Activated CD8-positive, alpha-beta memory T cell treated with anti-CD3 and anti-CD28 coated beads, Interleukin-2, amount 10 ng/mL, durations not matched to agents 7 days and 5 days (primary cell): ENCODE data around the gene PCK2. TPM values are rescaled to one million over a fixed set of nuclear protein-coding genes. Genes with fewer than 3 reads are reported as not detected.
"Not testable (repeated sequence)": the region's sequence is repeated elsewhere in the genome, so short reads cannot be mapped to it uniquely, and the experiment has no call there.

ENCODE experiments used
- ATAC-seq: fragments of 150-1000 bp; cut with Tn5 transposase; one replicate; pipeline ENCODE4 v1.10.0; 2021; ENCODE audit warnings: moderate library complexity
- CTCF ChIA-PET: fragments of 350-600 bp; sonication (Branson Sonifier 250); formaldehyde crosslinking; loops from one replicate; lab custom pipeline; 2021; ENCODE audit warnings: antibody characterized with exemption; lab: Charles Lee
- DNase-seq: peaks from one replicate; pipeline ENCODE4 v3.0.0-alpha.2; 2020
- H3K27ac Mint-ChIP-seq: one replicate; pipeline ENCODE4 v1.8.0; 2021; ENCODE audit warnings: mild to moderate bottlenecking, mixed read lengths
- H3K27me3 Mint-ChIP-seq: one replicate; pipeline ENCODE4 v1.8.0; 2021; ENCODE audit warnings: mixed read lengths
- H3K36me3 Mint-ChIP-seq: one replicate; pipeline ENCODE4 v1.8.0; 2021; ENCODE audit warnings: mild to moderate bottlenecking, mixed read lengths
- H3K4me1 Mint-ChIP-seq: one replicate; pipeline ENCODE4 v1.8.0; 2021; ENCODE audit warnings: mixed read lengths
- H3K4me3 Mint-ChIP-seq: one replicate; pipeline ENCODE4 v1.8.0; 2021; ENCODE audit warnings: mild to moderate bottlenecking, moderate library complexity, mixed read lengths
- H3K9me3 Mint-ChIP-seq: one replicate; pipeline ENCODE4 v1.8.0; 2022; ENCODE audit warnings: low read depth, mixed read lengths
- total RNA-seq, 2 experiments: library from RNA; stranded (reverse); gene quantifications; one replicate each; pipeline ENCODE4 v1.2.3, GENCODE V29; 2021

PCK2 gene
- 10 to 100 TPM; 61.7 to 87.0 TPM for total RNA-seq

DNA sequence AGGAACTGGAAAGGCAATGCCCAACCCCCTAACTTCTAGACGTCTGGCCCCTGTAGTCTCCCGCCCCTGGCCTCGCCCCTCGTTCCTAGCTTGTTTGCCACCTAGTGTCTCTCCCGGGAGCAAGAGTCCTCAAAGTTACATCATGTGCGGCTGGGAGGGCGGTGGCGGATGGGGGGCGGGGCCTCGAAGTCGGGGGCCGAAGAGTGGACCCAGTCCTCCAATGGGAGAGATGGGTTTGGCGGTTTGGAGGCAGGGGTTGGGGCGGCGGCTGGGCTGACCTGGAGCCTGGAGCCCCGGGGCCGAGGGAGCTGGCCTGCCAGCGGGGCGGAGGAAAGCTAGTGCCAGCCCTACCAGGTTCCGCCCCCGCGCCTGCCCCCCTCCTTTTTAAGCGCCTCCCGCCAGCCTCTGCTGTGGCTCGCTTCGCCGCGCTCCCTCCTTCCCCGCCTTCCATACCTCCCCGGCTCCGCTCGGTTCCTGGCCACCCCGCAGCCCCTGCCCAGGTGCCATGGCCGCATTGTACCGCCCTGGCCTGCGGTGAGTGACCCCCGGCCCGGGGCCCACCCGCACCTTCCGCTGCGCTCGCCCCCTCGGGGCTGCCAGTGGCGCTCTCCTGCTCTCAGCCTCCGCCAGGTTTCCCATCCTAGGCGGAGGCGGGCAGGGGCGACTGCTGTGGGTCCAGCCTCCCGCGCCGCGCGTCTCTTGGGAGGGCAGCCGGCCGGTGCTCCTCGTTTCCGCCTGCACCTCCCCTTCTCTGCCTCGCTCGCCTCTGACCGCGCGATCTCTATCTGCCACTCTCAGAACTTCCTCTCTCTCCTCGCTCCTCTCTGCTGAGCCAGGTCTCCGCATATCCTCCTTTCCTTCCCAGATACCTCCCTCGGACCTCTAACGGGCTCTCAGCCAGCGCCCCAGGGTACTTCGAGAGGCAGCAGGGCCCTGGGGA lies at the start of gene PCK2:
TSS of gene PCK2 (plus strand) at position 411 of the 940 bp plus-strand sequence. CDS start at position 506, 95 bp downstream.
- H3K4me3 Mint-ChIP-seq, result peak within 1 kb of the TSS; percentile 99
- CTCF ChIA-PET, result interaction anchor here (0.7 to 12.1 kb wide), 15 partner anchors 9 to 535 kb away, joined by 3 to 225 read pairs (median 4); partner anchors contain the start of genes DCAF11, EMC9, IRF9 and NRL
- DNase-seq (peak; percentile 89), ATAC-seq (peak; percentile 74)
- no peaks in the 10 kb centered on the region for H3K27me3 Mint-ChIP-seq
- H3K9me3 Mint-ChIP-seq, result no peaks in the 10 kb centered on the region
- peaks cover 33% of the 10 kb centered on the region for H3K4me1 Mint-ChIP-seq
- peaks cover 22% of the 10 kb centered on the region for H3K36me3 Mint-ChIP-seq
- peak within 1 kb of the TSS; percentile 99 for H3K27ac Mint-ChIP-seq

DNA sequence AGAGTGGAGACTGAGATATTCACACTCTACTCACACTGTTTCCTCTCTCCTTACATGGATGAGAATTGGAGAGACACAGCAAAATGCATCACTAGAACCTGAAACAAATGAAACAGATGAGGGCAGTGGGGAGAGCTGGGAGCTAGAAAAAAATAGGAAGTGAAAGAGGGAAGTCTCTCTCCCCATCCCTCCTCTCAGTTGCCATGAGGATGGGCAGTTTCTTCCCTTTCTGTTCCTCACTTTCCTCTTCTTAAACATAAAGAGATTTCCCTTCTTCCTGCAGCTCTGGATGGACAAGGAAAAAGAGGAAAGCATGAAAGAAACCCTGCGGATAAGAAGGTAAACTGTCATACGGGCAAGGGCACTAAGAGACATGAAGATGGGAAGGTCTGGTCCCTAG lies 45.1 kb upstream of the PCK2 start:
- not testable (repeated sequence) for DNase-seq, H3K4me3 Mint-ChIP-seq, H3K27ac Mint-ChIP-seq, H3K9me3 Mint-ChIP-seq, H3K36me3 Mint-ChIP-seq, ATAC-seq
- Mint-ChIP-seq H3K27me3 (peaks cover 42% of the 10 kb centered on the region), H3K4me1 (peaks cover 29% of the 10 kb centered on the region)
- CTCF ChIA-PET, result interaction anchor here (1.8 to 2.3 kb wide), 2 partner anchors 13 to 44 kb away, joined by 4 to 6 read pairs; no protein-coding TSS in a partner anchor

DNA sequence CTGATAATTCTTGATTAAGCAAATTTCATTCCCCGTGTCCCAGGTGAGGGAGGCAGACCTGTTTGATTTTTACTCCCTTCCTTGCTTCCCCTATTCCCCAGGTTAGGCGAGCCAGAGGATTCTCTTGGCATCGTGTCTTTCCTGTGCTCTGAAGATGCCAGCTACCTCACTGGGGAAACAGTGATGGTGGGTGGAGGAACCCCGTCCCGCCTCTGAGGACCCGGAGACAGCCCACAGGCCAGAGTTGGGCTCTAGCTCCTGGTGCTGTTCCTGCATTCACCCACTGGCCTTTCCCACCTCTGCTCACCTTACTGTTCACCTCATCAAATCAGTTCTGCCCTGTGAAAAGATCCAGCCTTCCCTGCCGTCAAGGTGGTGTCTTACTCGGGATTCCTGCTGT lies 43.4 kb upstream of the PCK2 start:
- CTCF ChIA-PET, result interaction anchor here (1.0 to 2.4 kb wide), 3 partner anchors 8 to 40 kb away, joined by 4 to 10 read pairs (median 5); no protein-coding TSS in a partner anchor
- not testable (repeated sequence) for H3K36me3 Mint-ChIP-seq, ATAC-seq, DNase-seq, H3K27ac Mint-ChIP-seq, H3K9me3 Mint-ChIP-seq
- peak overlapping the region; percentile 74 for H3K4me3 Mint-ChIP-seq
- H3K4me1 Mint-ChIP-seq, result peaks cover 16% of the 10 kb centered on the region
- H3K27me3 Mint-ChIP-seq, result peaks cover 36% of the 10 kb centered on the region

DNA sequence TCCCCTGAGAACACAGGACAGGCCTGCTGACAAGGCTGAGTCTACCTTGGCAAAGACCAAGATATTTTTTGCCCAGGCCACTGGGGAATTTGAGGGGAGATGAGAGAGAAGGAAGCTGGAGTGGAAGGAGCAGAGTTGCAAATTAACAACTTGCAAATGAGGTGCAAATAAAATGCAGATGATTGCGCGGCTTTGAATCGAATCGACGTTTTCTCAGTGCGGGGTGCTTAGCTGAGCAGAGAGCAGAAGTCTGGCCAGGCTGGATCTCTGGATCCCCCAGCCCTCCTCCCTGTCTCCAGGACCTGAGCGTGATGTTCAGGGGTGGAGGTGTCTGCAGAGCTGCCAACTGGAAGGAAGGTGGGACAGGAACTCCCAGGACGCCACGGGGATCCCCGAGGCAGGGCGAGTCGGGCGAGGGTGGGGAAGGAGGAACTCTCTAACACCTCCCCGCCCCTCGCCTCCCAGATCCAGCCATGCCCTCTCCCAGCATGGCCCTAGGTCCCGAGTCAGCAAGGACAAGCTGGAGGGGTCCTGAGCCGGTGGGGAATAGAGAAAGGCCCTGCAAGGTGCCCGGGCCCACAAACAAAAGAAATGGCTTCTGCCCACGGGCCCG lies 42.8 kb upstream of the PCK2 start:
- no peaks in the 10 kb centered on the region for H3K36me3 Mint-ChIP-seq
- peak overlapping the region; percentile 74 for H3K4me3 Mint-ChIP-seq
- peak; percentile 40 for DNase-seq
- H3K4me1 Mint-ChIP-seq, result peaks cover 16% of the 10 kb centered on the region
- CTCF ChIA-PET, result interaction anchor here (1.2 to 3.1 kb wide), 8 partner anchors 10 to 63 kb away, joined by 3 to 21 read pairs (median 6); partner anchors contain the start of genes DCAF11 and NRL
- no peak for ATAC-seq
- peaks cover 33% of the 10 kb centered on the region for H3K27me3 Mint-ChIP-seq
- no peaks in the 10 kb centered on the region for H3K9me3 Mint-ChIP-seq
- H3K27ac Mint-ChIP-seq, result peak overlapping the region; percentile 32

DNA sequence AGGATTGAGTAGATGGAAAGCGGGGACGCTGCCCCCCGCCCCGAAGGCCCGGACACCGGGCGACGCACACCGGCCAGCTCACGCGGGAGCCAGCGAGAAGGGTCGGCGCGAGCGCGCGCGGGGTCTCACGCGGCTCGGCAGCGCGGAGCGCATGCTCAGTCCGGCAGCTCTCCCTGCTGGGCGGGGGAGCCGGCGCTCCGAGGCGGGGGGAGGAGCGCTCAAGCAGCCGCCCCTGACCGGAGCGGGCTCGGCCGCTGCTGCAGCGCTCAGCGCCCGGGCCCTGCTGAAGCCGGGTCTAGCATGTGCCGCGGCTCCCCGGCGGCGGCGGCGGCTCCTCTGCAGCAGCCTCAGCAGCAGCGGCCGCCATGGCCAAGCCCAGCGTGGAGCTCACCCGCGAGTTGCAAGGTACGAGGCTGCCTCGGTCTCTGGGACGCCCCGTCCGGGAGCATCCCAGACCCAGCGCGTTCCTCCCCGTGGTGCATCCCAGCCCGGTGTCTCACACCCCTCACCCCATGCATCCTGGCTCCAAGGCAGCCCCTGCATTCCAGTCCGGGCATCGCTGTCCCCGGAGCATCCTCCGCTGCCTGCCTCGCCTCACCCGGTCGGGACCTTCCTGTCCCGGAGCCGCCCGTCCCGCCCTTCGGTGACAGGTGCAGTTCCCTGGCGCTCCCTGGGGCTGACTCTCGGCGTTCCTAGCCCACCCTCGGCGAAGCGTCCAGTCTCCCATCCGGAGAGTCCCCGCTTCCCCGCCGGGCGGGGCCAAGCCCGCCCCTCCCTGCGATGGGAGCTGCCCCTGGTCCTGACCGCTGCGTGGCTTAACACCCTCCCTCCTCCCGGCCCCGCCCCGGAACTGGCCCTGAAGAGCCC lies 42.1 kb upstream of the PCK2 start, which contains the start of gene CARMIL3:
TSS of gene CARMIL3 (plus strand) at position 221 of the 867 bp plus-strand sequence. CDS start at position 366, 145 bp downstream.
- ATAC-seq, result peak; percentile 88
- H3K4me3 Mint-ChIP-seq, result peak within 1 kb of the TSS; percentile 74
- peak; percentile 79 for DNase-seq
- peaks cover 16% of the 10 kb centered on the region for H3K4me1 Mint-ChIP-seq
- CTCF ChIA-PET, result interaction anchor here (0.8 to 3.1 kb wide), 9 partner anchors 9 to 110 kb away, joined by 3 to 21 read pairs (median 5); partner anchors contain the start of genes DCAF11, IRF9 and NRL
- peaks cover 32% of the 10 kb centered on the region for H3K27me3 Mint-ChIP-seq
- H3K27ac Mint-ChIP-seq, result peak within 1 kb of the TSS; percentile 32
- no peaks in the 10 kb centered on the region for H3K36me3 Mint-ChIP-seq
- H3K9me3 Mint-ChIP-seq, result no peaks in the 10 kb centered on the region

DNA sequence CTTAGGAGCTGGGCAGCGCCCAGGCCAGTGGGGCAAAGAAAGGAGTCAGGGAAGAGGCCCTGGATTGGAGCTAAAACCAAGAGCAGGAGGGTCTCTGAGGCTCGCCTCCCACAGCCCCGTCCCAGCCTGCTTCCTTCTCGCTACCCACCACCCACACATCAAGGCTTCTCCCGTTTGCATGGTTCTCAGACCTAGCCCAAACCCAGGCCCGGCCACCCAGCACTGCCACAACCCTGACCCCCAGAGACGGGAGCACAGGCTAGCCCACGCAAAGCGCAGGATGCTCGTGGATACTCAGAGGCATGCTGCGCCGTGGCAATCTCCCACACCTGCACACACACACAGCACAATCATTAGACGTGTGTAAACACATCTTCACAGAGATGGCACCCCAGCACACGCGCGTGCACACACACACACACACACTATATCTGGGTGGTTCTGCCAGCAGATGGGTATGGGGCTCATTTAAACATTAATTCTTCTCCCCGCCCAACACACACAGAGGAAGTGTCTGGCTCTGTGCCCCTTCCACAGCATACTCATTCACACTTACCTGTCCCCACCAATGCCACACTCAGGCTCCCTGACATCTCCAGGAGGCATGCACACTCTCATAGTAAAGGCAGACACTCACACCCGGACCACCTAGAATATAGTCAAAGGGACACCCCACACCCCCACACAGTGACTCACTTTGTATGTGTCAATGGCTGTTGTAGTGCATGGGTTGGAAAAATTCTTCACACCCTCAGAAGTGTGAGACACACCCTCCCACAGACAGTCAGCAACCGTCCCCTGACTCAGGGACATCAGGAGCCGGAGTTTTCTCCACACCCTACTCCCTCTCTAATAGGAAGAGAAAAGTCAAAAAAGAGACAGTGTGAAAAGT lies 41.2 kb upstream of the PCK2 start:
- H3K9me3 Mint-ChIP-seq, result no peaks in the 10 kb centered on the region
- DNase-seq, result peak; percentile 59
- CTCF ChIA-PET, result interaction anchor here (0.8 to 7.7 kb wide), 10 partner anchors 8 to 109 kb away, joined by 3 to 139 read pairs (median 6); partner anchors contain the start of genes DCAF11, IRF9, NRL and PCK2
- H3K4me3 Mint-ChIP-seq, result peak overlapping the region; percentile 74
- no peaks in the 10 kb centered on the region for H3K36me3 Mint-ChIP-seq
- H3K27ac Mint-ChIP-seq, result no peak overlapping the region
- peaks cover 32% of the 10 kb centered on the region for H3K27me3 Mint-ChIP-seq
- H3K4me1 Mint-ChIP-seq, result peaks cover 16% of the 10 kb centered on the region
- peak; percentile 13 for ATAC-seq

DNA sequence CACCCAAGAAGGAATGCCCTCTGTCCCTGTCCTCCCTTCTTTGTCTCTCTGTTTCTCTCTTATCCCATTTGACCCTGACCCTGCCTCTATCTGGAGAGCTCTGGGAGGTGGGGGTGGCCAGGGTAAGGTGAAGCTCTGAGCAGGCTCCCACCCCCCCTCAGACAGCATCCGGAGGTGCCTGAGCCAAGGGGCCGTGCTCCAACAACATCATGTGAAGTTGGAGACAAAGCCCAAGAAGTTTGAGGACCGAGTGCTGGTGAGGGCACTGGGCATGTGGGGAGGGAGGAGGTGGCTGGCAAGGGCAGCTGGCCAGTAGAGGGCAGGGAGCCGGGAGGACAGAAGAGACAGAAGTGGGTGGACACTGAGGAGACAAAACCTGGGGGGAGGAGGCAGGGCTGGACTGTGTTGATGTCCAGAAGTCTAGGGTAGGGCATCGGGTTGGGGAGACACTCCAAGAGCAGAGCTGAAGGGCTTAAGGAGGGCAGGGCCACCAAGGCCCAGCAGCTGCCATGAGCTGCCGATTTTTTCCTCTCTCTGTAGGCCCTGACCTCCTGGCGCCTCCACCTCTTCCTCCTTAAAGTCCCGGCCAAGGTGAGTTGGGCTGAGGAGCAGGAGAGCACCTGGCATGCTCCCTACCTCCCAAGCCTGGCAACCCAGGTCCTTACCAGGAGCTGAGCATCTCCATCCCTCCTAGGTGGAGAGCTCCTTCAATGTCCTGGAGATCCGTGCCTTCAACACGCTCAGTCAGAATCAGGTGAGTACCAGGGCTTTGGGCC lies 40.4 kb upstream of the PCK2 start:
- CTCF ChIA-PET, result interaction anchor here (1.7 to 7.7 kb wide), 3 partner anchors 10 to 54 kb away, joined by 6 to 139 read pairs (median 21); partner anchors contain the start of gene PCK2
- Mint-ChIP-seq H3K4me3 (no peak overlapping the region), H3K27ac (no peak overlapping the region), H3K27me3 (peaks cover 29% of the 10 kb centered on the region), H3K9me3 (no peaks in the 10 kb centered on the region), H3K4me1 (peaks cover 16% of the 10 kb centered on the region), H3K36me3 (no peaks in the 10 kb centered on the region)
- ATAC-seq (no peak), DNase-seq (no peak)

DNA sequence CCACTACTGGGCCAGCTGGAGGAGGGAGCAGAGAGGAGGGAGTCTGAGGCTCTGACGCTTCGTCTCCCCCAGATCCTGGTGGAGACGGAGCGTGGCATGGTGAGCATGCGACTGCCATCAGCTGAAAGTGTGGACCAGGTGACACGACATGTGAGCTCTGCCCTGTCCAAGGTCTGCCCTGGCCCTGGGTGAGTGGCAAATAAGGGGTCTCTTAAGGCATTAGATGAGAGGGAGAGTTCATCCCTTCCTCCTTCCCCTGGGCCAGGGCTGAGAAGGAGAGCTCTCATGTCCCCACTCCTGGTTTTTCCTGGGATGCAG lies 39.8 kb upstream of the PCK2 start:
- Mint-ChIP-seq H3K27ac (no peak overlapping the region), H3K36me3 (no peaks in the 10 kb centered on the region), H3K4me3 (no peak overlapping the region), H3K9me3 (no peaks in the 10 kb centered on the region), H3K4me1 (peaks cover 16% of the 10 kb centered on the region), H3K27me3 (peaks cover 29% of the 10 kb centered on the region)
- ATAC-seq (no peak), DNase-seq (no peak)
- CTCF ChIA-PET, result interaction anchor here (1.7 to 7.7 kb wide), 3 partner anchors 11 to 53 kb away, joined by 6 to 139 read pairs (median 21); partner anchors contain the start of gene PCK2

DNA sequence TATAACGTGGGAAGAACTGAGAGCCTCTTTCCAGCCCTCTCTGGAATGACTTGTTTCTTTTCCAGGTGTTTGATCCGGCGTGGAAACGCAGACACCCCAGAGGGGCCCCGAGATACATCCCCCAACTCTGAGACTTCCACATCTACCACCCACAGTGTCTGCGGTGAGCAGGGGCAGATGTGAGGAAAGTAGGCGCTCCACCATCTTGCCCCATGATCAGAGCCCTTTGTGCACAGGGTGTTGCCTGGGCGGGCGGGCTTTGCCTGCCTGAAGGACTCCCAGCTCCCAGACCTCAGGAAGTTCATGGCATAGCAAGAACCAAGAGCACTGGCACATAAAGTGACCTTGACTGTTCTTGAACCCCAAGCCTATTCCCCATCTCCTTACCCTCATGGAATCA lies 39.5 kb upstream of the PCK2 start:
- peaks cover 29% of the 10 kb centered on the region for H3K27me3 Mint-ChIP-seq

DNA sequence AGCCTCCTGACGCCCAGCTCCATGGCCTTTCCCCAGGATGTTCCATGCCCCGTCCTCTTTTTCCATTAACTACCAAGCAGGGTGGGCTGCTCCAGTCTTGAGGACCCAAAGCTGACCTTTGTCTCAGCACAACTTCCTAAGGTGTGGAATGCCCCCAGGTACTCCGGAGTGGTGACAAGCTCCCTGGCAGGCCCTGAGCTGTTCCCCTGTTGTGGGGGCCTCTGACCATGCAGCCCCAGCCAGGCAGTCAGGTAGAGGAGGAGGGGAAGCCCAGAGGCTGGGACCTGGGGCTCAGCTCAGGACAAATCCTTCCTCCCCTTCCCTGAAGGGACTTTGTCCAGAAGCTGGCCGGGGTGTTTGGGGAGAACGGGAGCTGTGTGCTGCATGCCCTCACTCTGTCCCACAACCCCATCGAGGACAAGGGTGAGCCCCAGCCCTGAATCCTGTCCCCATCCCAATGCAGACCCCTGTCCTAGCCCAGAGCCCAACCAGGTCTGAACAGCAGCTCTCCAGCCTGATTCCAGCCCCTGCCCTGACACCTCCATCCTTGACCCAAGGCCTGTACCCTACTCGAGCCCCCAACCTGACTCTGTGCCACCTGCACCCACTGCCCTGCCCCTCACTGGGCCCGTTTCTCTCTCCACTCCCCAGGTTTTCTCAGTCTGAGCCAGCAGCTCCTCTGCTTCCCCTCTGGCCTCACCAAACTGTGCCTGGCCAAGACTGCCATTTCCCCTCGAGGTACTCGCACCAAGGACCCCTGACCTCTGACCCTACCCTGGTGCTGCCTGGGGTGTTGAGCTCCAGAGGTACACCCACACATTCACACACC lies 37.9 kb upstream of the PCK2 start:
- CTCF ChIA-PET, result interaction anchor here (1.0 to 7.7 kb wide), 6 partner anchors 25 to 105 kb away, joined by 3 to 139 read pairs (median 26); partner anchors contain the start of genes IRF9 and PCK2
- no peaks in the 10 kb centered on the region for H3K36me3 Mint-ChIP-seq
- no peak for DNase-seq
- no peak overlapping the region for H3K27ac Mint-ChIP-seq
- peaks cover 13% of the 10 kb centered on the region for H3K4me1 Mint-ChIP-seq
- peaks cover 18% of the 10 kb centered on the region for H3K27me3 Mint-ChIP-seq
- no peaks in the 10 kb centered on the region for H3K9me3 Mint-ChIP-seq
- no peak for ATAC-seq
- no peak overlapping the region for H3K4me3 Mint-ChIP-seq

More for the DNA sequence above, 39.5 kb upstream of the PCK2 start:
- H3K9me3 Mint-ChIP-seq, result no peaks in the 10 kb centered on the region
- CTCF ChIA-PET, result interaction anchor here (1.7 to 7.7 kb wide), 2 partner anchors 11 to 38 kb away, joined by 6 to 139 read pairs; partner anchors contain the start of gene PCK2
- H3K27ac Mint-ChIP-seq, result no peak overlapping the region
- ATAC-seq (no peak), DNase-seq (no peak)
- no peak overlapping the region for H3K4me3 Mint-ChIP-seq
- peaks cover 16% of the 10 kb centered on the region for H3K4me1 Mint-ChIP-seq
- no peaks in the 10 kb centered on the region for H3K36me3 Mint-ChIP-seq
